WTC11 (cell line): Measurements from ENCODE around the gene ELP5.

Source experiments
- CTCF ChIP-seq: fragments of 200-600 bp; IDR thresholded peaks from 2 replicates; pipeline ENCODE4 v1.8.0; 2022; ENCODE audit warnings: antibody characterized with exemption
- ELF4 ChIP-seq: sonication (generic); formaldehyde crosslinking; IDR thresholded peaks from 2 replicates; pipeline ENCODE4 v1.8.1; 2022; ENCODE audit warnings: low read depth, mild to moderate bottlenecking, moderate library complexity, missing genetic modification reagents
- FOXK1 ChIP-seq: sonication (generic); formaldehyde crosslinking; IDR thresholded peaks from 2 replicates; pipeline ENCODE4 v1.8.0; 2022; ENCODE audit warnings: mild to moderate bottlenecking, moderate library complexity, missing genetic modification reagents
- HMGXB4 ChIP-seq: sonication (generic); formaldehyde crosslinking; IDR thresholded peaks from 2 replicates; pipeline ENCODE4 v1.8.1; 2023; ENCODE audit warnings: mild to moderate bottlenecking, moderate library complexity, missing genetic modification reagents
- IRF2 ChIP-seq: sonication (generic); formaldehyde crosslinking; IDR thresholded peaks from 2 replicates; pipeline ENCODE4 v1.8.0; 2022; ENCODE audit warnings: low read depth, missing genetic modification reagents, borderline replicate concordance
- MYBL2 ChIP-seq: sonication (generic); formaldehyde crosslinking; IDR thresholded peaks from 2 replicates; pipeline ENCODE4 v1.8.1; 2023; ENCODE audit warnings: mild to moderate bottlenecking, moderate library complexity, missing genetic modification reagents
- NFYB ChIP-seq: sonication (generic); formaldehyde crosslinking; conservative IDR thresholded peaks from 2 replicates; pipeline ENCODE4 v1.8.0; 2022; ENCODE audit warnings: low read depth, missing genetic modification reagents
- NR2C2 ChIP-seq: sonication (generic); formaldehyde crosslinking; IDR thresholded peaks from 2 replicates; pipeline ENCODE4 v1.8.0; 2022; ENCODE audit warnings: mild to moderate bottlenecking, missing genetic modification reagents
- RELA ChIP-seq: sonication (generic); formaldehyde crosslinking; IDR thresholded peaks from 2 replicates; pipeline ENCODE4 v1.8.1; 2022; ENCODE audit warnings: missing genetic modification reagents, mild to moderate bottlenecking, borderline replicate concordance
- SMAD4 ChIP-seq: sonication (generic); formaldehyde crosslinking; IDR thresholded peaks from 2 replicates; pipeline ENCODE4 v1.8.0; 2022; ENCODE audit warnings: mild to moderate bottlenecking, missing genetic modification reagents
- SP1 ChIP-seq: sonication (generic); formaldehyde crosslinking; conservative IDR thresholded peaks from 2 replicates; pipeline ENCODE4 v1.8.1; 2022; ENCODE audit warnings: missing genetic modification reagents
- STAT6 ChIP-seq: sonication (generic); formaldehyde crosslinking; conservative IDR thresholded peaks from 2 replicates; pipeline ENCODE4 v1.8.1; 2023; ENCODE audit warnings: mild to moderate bottlenecking, low read depth, missing genetic modification reagents, moderate library complexity
- ZNF232 ChIP-seq: sonication (generic); formaldehyde crosslinking; IDR thresholded peaks from 2 replicates; pipeline ENCODE4 v1.8.0; 2022; ENCODE audit warnings: mild to moderate bottlenecking, missing genetic modification reagents
- ZNF671 ChIP-seq: fragments of 250-450 bp; sonication (Bioruptor Pico); IDR thresholded peaks from 2 replicates; pipeline ENCODE4 v1.8.0; 2021; ENCODE audit warnings: mild to moderate bottlenecking

- TF ChIP-seq CTCF (no peak), HMGXB4 (CRISPR knock-in tag) (no peak), ELF4 (CRISPR knock-in tag) (no peak), NFYB (CRISPR knock-in tag) (no peak), IRF2 (CRISPR knock-in tag) (no peak), FOXK1 (CRISPR knock-in tag) (no peak), RELA (CRISPR knock-in tag) (no peak), ZNF671 (CRISPR knock-in tag) (no peak), STAT6 (no peak), MYBL2 (CRISPR knock-in tag) (no peak), NR2C2 (CRISPR knock-in tag) (no peak), SMAD4 (CRISPR knock-in tag) (no peak), ZNF232 (CRISPR knock-in tag) (no peak), SP1 (no peak)
Observed at GRCh38 chr17:7220593-7221277, 31.3 kb upstream of the ELP5 start.
